Activated T-cell treated with anti-CD3 and anti-CD28 coated beads, Interleukin-2, amount 50 U/mL, for 24 hours (primary cell): Measurements from ENCODE around the gene SLC27A1.
"Not testable (repeated sequence)": the region's sequence is repeated elsewhere in the genome, so short reads cannot be mapped to it uniquely, and the experiment has no call there.

Source experiments
- DNase-seq: peaks from one replicate; pipeline ENCODE4 v3.0.0-alpha.2; 2020
- H3K27ac Mint-ChIP-seq: 2 replicates; pipeline ENCODE4 v1.8.0; 2020; ENCODE audit warnings: mild to moderate bottlenecking, mixed read lengths
- H3K27me3 Mint-ChIP-seq: 2 replicates; pipeline ENCODE4 v1.8.0; 2020; ENCODE audit warnings: mixed read lengths
- H3K36me3 Mint-ChIP-seq: 2 replicates; pipeline ENCODE4 v1.8.0; 2020; ENCODE audit warnings: low read depth, mixed read lengths
- H3K4me1 Mint-ChIP-seq: 2 replicates; pipeline ENCODE4 v1.8.0; 2020; ENCODE audit warnings: low read depth, mixed read lengths
- H3K4me3 Mint-ChIP-seq: 2 replicates; pipeline ENCODE4 v1.8.0; 2020; ENCODE audit warnings: mild to moderate bottlenecking, moderate library complexity, mixed read lengths
- H3K9me3 Mint-ChIP-seq: 2 replicates; pipeline ENCODE4 v1.8.0; 2020; ENCODE audit warnings: mixed read lengths

Gene SLC27A1

GRCh38 chr19:17488593-17489391 is 18.5 kb downstream of the SLC27A1 start:
- Mint-ChIP-seq H3K27ac (peak overlapping the region; percentile 90), H3K36me3 (no peaks in the 10 kb centered on the region), H3K4me1 (peaks cover 35% of the 10 kb centered on the region), H3K9me3 (no peaks in the 10 kb centered on the region), H3K27me3 (no peaks in the 10 kb centered on the region), H3K4me3 (peak overlapping the region; percentile 79)
- peak; percentile 83 for DNase-seq

GRCh38 chr19:17489392-17490030 is 19.2 kb downstream of the SLC27A1 start:
- Mint-ChIP-seq H3K4me1 (peaks cover 35% of the 10 kb centered on the region), H3K36me3 (no peaks in the 10 kb centered on the region), H3K9me3 (no peaks in the 10 kb centered on the region), H3K27me3 (no peaks in the 10 kb centered on the region), H3K4me3 (no peak overlapping the region), H3K27ac (peak overlapping the region; percentile 9)
- DNase-seq = no peak

GRCh38 chr19:17490411-17490810 is 20.1 kb downstream of the SLC27A1 start:
- H3K4me3 Mint-ChIP-seq = no peak overlapping the region
- no peak for DNase-seq
- H3K36me3 Mint-ChIP-seq = no peaks in the 10 kb centered on the region
- H3K27me3 Mint-ChIP-seq = no peaks in the 10 kb centered on the region
- no peaks in the 10 kb centered on the region for H3K9me3 Mint-ChIP-seq
- H3K27ac Mint-ChIP-seq = no peak overlapping the region
- H3K4me1 Mint-ChIP-seq = peaks cover 35% of the 10 kb centered on the region

GRCh38 chr19:17491287-17491686 is 21.0 kb downstream of the SLC27A1 start:
- H3K27me3 Mint-ChIP-seq = no peaks in the 10 kb centered on the region
- peaks cover 42% of the 10 kb centered on the region for H3K4me1 Mint-ChIP-seq
- no peak overlapping the region for H3K27ac Mint-ChIP-seq
- H3K9me3 Mint-ChIP-seq = no peaks in the 10 kb centered on the region
- no peak overlapping the region for H3K4me3 Mint-ChIP-seq
- DNase-seq = no peak
- no peaks in the 10 kb centered on the region for H3K36me3 Mint-ChIP-seq

- Mint-ChIP-seq H3K36me3 (peaks cover 4% of the 10 kb centered on the region), H3K27me3 (no peaks in the 10 kb centered on the region), H3K4me1 (peaks cover 23% of the 10 kb centered on the region), H3K27ac (no peak overlapping the region), H3K4me3 (no peak overlapping the region), H3K9me3 (no peaks in the 10 kb centered on the region)
- no peak for DNase-seq
Measured at GRCh38 chr19:17495639-17496296, 25.4 kb downstream of the SLC27A1 start.

GRCh38 chr19:17496337-17496997 is 26.1 kb downstream of the SLC27A1 start:
- peaks cover 9% of the 10 kb centered on the region for H3K36me3 Mint-ChIP-seq
- H3K27me3 Mint-ChIP-seq = no peaks in the 10 kb centered on the region
- no peaks in the 10 kb centered on the region for H3K9me3 Mint-ChIP-seq
- peaks cover 21% of the 10 kb centered on the region for H3K4me1 Mint-ChIP-seq
- H3K4me3 Mint-ChIP-seq = no peak overlapping the region
- H3K27ac Mint-ChIP-seq = no peak overlapping the region
- DNase-seq = peak; percentile 86

- Mint-ChIP-seq H3K9me3 (no peaks in the 10 kb centered on the region), H3K27me3 (no peaks in the 10 kb centered on the region), H3K4me3 (no peak overlapping the region), H3K4me1 (peaks cover 21% of the 10 kb centered on the region), H3K27ac (no peak overlapping the region), H3K36me3 (peaks cover 9% of the 10 kb centered on the region)
- DNase-seq = no peak
Measured at GRCh38 chr19:17497149-17497798, 26.9 kb downstream of the SLC27A1 start.

GRCh38 chr19:17499025-17499424 is 28.7 kb downstream of the SLC27A1 start:
- not testable (repeated sequence) for H3K27ac Mint-ChIP-seq, DNase-seq, H3K27me3 Mint-ChIP-seq, H3K36me3 Mint-ChIP-seq, H3K4me3 Mint-ChIP-seq, H3K9me3 Mint-ChIP-seq
- peaks cover 21% of the 10 kb centered on the region for H3K4me1 Mint-ChIP-seq

- H3K27ac Mint-ChIP-seq = peak overlapping the region; percentile 79
- peaks cover 21% of the 10 kb centered on the region for H3K4me1 Mint-ChIP-seq
- H3K4me3 Mint-ChIP-seq = no peak overlapping the region
- H3K9me3 Mint-ChIP-seq = no peaks in the 10 kb centered on the region
- DNase-seq = no peak
- H3K27me3 Mint-ChIP-seq = no peaks in the 10 kb centered on the region
- H3K36me3 Mint-ChIP-seq = peaks cover 9% of the 10 kb centered on the region
Measured at GRCh38 chr19:17499648-17500446, 29.5 kb downstream of the SLC27A1 start.

GRCh38 chr19:17500447-17501198 is 30.3 kb downstream of the SLC27A1 start:
- Mint-ChIP-seq H3K36me3 (peaks cover 15% of the 10 kb centered on the region), H3K9me3 (no peaks in the 10 kb centered on the region), H3K27ac (no peak overlapping the region), H3K4me3 (no peak overlapping the region), H3K27me3 (no peaks in the 10 kb centered on the region), H3K4me1 (peaks cover 20% of the 10 kb centered on the region)
- DNase-seq = no peak

- no peaks in the 10 kb centered on the region for H3K9me3 Mint-ChIP-seq
- no peak overlapping the region for H3K4me3 Mint-ChIP-seq
- peaks cover 26% of the 10 kb centered on the region for H3K36me3 Mint-ChIP-seq
- peaks cover 19% of the 10 kb centered on the region for H3K4me1 Mint-ChIP-seq
- no peak for DNase-seq
- no peak overlapping the region for H3K27ac Mint-ChIP-seq
- H3K27me3 Mint-ChIP-seq = no peaks in the 10 kb centered on the region
Measured at GRCh38 chr19:17503240-17503639, 32.9 kb downstream of the SLC27A1 start.

- H3K27ac Mint-ChIP-seq = no peak overlapping the region
- H3K36me3 Mint-ChIP-seq = peaks cover 31% of the 10 kb centered on the region
- H3K9me3 Mint-ChIP-seq = no peaks in the 10 kb centered on the region
- H3K4me3 Mint-ChIP-seq = no peak overlapping the region
- no peaks in the 10 kb centered on the region for H3K27me3 Mint-ChIP-seq
- no peak for DNase-seq
- H3K4me1 Mint-ChIP-seq = peaks cover 24% of the 10 kb centered on the region
Measured at GRCh38 chr19:17504030-17504429, 33.7 kb downstream of the SLC27A1 start.

- DNase-seq = no peak
- no peak overlapping the region for H3K27ac Mint-ChIP-seq
- no peak overlapping the region for H3K4me3 Mint-ChIP-seq
- peaks cover 34% of the 10 kb centered on the region for H3K36me3 Mint-ChIP-seq
- peaks cover 25% of the 10 kb centered on the region for H3K4me1 Mint-ChIP-seq
- no peaks in the 10 kb centered on the region for H3K9me3 Mint-ChIP-seq
- H3K27me3 Mint-ChIP-seq = no peaks in the 10 kb centered on the region
Measured at GRCh38 chr19:17504456-17504855, 34.1 kb downstream of the SLC27A1 start.
